ENCODE data around the gene FBXO11.

Gene FBXO11

DNA sequence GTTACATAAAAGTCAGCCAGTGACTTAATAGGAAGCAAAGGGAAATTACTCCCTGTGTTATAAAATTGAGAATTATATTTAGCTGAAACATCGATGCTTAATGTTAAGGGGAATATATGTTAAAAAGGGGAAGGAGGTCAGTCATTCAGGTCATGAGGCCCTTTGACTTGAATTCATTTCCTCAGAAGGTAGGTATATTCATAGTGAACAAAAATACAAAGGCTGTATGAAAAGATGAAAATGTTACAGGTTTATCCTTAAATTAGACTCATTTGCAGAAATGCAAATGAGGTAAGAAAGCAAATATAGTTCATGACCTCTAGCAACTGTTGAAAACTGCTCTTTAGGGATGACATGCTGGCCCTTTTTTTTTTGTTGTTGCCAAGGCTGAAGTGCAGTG lies 102.5 kb downstream of the FBXO11 start:
- Histone ChIP-seq H3K4me1 (ENCODE audit: control insufficient read depth in 1 of 2, insufficient read depth in 2 of 2, low read length in 2 of 2) (no peaks in the 10 kb centered on the region), H3K36me3 (ENCODE audit: control insufficient read depth in 1 of 2, insufficient read depth in 2 of 2, low read length in 2 of 2) (peaks cover 80 to 82% of the 10 kb centered on the region in 2 donors), H3K4me3 (ENCODE audit: low read depth in 1 of 2, low read length in 2 of 2) (no peak overlapping the region), H3K9me3 (ENCODE audit: control insufficient read depth in 1 of 2, low read length in 2 of 2) (peaks cover 0 to 8% of the 10 kb centered on the region in 2 donors), H3K27me3 (ENCODE audit: low read depth, low read length) (no peaks in the 10 kb centered on the region), H3K27ac (ENCODE audit: low read length) (no peak overlapping the region)

DNA sequence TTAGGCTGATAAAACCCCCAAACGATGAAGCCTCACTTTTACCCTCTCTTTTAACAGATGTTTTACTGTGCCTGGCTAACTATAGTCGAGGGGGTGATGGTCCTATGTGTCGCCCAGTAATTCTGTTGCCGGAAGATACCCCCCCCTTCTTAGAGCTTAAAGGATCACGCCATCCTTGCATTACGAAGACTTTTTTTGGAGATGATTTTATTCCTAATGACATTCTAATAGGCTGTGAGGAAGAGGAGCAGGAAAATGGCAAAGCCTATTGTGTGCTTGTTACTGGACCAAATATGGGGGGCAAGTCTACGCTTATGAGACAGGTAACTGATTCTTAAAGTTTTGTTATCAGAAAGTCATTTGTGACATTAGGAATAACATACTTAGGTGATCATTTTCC lies 102.9 kb downstream of the FBXO11 start:
- peaks cover 80 to 82% of the 10 kb centered on the region in 2 donors for H3K36me3 ChIP-seq (ENCODE audit: control insufficient read depth in 1 of 2, insufficient read depth in 2 of 2, low read length in 2 of 2)
- peaks cover 0 to 8% of the 10 kb centered on the region in 2 donors for H3K9me3 ChIP-seq (ENCODE audit: control insufficient read depth in 1 of 2, low read length in 2 of 2)
- no peak overlapping the region for H3K4me3 ChIP-seq (ENCODE audit: low read depth in 1 of 2, low read length in 2 of 2)
- no peaks in the 10 kb centered on the region for H3K4me1 ChIP-seq (ENCODE audit: control insufficient read depth in 1 of 2, insufficient read depth in 2 of 2, low read length in 2 of 2)
- H3K27ac ChIP-seq (ENCODE audit: low read length): no peak overlapping the region
- no peaks in the 10 kb centered on the region for H3K27me3 ChIP-seq (ENCODE audit: low read depth, low read length)

DNA sequence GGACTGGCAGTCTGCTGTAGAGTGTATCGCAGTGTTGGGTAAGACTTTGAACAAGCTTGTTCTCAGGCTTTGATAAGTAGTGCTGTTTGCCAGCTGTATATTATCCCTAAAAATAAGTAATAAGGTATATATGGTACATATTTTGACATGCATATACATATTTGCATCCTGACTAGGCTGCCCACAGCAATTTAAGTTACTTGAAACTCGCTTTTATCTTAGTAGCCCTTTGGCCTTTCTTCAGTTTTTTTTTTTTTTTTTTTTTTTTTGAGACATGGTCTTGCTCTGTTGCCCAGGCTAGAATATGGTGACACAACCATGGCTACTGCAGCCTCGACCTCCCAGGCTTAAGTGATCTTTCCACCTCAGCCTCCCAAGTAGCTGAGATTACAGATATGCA lies 105.2 kb downstream of the FBXO11 start:
- no peaks in the 10 kb centered on the region for H3K27me3 ChIP-seq (ENCODE audit: low read depth, low read length)
- no peak overlapping the region for H3K27ac ChIP-seq (ENCODE audit: low read length)
- no peaks in the 10 kb centered on the region for H3K4me1 ChIP-seq (ENCODE audit: control insufficient read depth in 1 of 2, insufficient read depth in 2 of 2, low read length in 2 of 2)
- no peak overlapping the region for H3K4me3 ChIP-seq (ENCODE audit: low read depth in 1 of 2, low read length in 2 of 2)
- H3K9me3 ChIP-seq (ENCODE audit: control insufficient read depth in 1 of 2, low read length in 2 of 2): peaks cover 0 to 8% of the 10 kb centered on the region in 2 donors
- H3K36me3 ChIP-seq (ENCODE audit: control insufficient read depth in 1 of 2, insufficient read depth in 2 of 2, low read length in 2 of 2): peaks cover 78 to 82% of the 10 kb centered on the region in 2 donors

DNA sequence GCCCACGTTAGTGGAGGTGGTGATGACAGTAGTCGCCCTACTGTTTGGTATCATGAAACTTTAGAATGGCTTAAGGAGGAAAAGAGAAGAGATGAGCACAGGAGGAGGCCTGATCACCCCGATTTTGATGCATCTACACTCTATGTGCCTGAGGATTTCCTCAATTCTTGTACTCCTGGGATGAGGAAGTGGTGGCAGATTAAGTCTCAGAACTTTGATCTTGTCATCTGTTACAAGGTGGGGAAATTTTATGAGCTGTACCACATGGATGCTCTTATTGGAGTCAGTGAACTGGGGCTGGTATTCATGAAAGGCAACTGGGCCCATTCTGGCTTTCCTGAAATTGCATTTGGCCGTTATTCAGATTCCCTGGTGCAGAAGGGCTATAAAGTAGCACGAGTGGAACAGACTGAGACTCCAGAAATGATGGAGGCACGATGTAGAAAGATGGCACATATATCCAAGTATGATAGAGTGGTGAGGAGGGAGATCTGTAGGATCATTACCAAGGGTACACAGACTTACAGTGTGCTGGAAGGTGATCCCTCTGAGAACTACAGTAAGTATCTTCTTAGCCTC lies 107.2 kb downstream of the FBXO11 start:
- Histone ChIP-seq H3K9me3 (ENCODE audit: control insufficient read depth in 1 of 2, low read length in 2 of 2) (peaks cover 0 to 8% of the 10 kb centered on the region in 2 donors), H3K4me3 (ENCODE audit: low read depth in 1 of 2, low read length in 2 of 2) (no peak overlapping the region), H3K4me1 (ENCODE audit: control insufficient read depth in 1 of 2, insufficient read depth in 2 of 2, low read length in 2 of 2) (no peaks in the 10 kb centered on the region), H3K36me3 (ENCODE audit: control insufficient read depth in 1 of 2, insufficient read depth in 2 of 2, low read length in 2 of 2) (peaks cover 65 to 77% of the 10 kb centered on the region in 2 donors), H3K27ac (ENCODE audit: low read length) (no peak overlapping the region), H3K27me3 (ENCODE audit: low read depth, low read length) (no peaks in the 10 kb centered on the region)

DNA sequence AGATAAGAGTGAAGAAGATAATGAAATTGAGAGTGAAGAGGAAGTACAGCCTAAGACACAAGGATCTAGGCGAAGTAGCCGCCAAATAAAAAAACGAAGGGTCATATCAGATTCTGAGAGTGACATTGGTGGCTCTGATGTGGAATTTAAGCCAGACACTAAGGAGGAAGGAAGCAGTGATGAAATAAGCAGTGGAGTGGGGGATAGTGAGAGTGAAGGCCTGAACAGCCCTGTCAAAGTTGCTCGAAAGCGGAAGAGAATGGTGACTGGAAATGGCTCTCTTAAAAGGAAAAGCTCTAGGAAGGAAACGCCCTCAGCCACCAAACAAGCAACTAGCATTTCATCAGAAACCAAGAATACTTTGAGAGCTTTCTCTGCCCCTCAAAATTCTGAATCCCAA lies 107.7 kb downstream of the FBXO11 start:
- Histone ChIP-seq H3K36me3 (ENCODE audit: control insufficient read depth in 1 of 2, insufficient read depth in 2 of 2, low read length in 2 of 2) (peaks cover 61 to 72% of the 10 kb centered on the region in 2 donors), H3K27ac (ENCODE audit: low read length) (no peak overlapping the region), H3K4me1 (ENCODE audit: control insufficient read depth in 1 of 2, insufficient read depth in 2 of 2, low read length in 2 of 2) (no peaks in the 10 kb centered on the region), H3K27me3 (ENCODE audit: low read depth, low read length) (no peaks in the 10 kb centered on the region), H3K4me3 (ENCODE audit: low read depth in 1 of 2, low read length in 2 of 2) (no peak overlapping the region), H3K9me3 (ENCODE audit: control insufficient read depth in 1 of 2, low read length in 2 of 2) (peaks cover 0 to 8% of the 10 kb centered on the region in 2 donors)

DNA sequence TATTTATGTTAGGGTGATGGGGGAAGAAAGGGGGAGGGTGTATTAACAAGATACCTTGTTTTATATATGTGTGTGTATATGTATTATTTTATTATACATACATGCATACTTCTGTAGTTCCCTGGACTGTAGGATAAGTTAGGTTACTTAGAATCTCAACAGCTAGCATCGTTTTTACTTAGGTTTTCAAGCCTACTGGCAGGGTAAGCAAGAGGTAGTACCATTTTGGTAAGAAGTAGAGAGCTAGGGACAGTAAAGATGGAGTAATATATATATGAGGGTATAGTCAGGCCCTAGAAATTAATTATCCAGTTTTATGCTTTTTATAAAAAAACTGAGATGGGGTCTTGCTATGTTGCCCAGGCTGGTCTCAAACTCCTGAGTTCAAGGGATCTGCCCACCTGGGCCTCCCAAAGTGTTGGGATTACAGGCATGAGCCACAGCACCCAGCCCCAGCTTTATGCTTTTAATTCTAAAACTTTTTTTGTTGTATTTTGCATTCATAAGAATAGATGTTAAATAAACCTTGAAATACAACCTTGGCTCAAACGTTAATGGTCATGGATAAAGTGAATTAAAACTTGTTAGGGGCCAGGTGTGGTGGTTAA lies 110.1 kb downstream of the FBXO11 start:
- H3K4me3 ChIP-seq (ENCODE audit: low read depth in 1 of 2, low read length in 2 of 2): no peak overlapping the region

DNA sequence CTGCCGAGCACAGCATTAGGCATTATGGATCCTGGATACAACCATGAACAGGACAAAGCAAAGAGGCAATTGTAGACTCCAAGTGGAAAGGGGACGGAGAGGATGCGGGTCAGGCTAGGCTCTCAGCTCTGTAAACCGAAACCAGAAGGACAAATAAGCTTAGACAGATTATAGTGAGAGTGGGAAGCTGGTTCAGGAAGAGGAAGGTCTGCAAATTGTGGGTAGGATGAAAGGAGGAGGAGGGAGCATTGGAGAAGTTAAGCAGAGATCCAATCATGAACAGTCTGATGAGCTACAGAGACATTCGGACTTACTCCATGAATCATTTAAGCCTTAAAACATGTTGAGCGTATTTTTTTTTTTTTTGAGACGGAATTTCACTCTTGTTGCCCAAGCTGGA lies 120.3 kb downstream of the FBXO11 start:
- Histone ChIP-seq H3K27me3 (ENCODE audit: low read depth, low read length) (no peaks in the 10 kb centered on the region), H3K36me3 (ENCODE audit: control insufficient read depth in 1 of 2, insufficient read depth in 2 of 2, low read length in 2 of 2) (peaks cover 0 to 3% of the 10 kb centered on the region in 2 donors), H3K4me3 (ENCODE audit: low read depth in 1 of 2, low read length in 2 of 2) (peak overlapping the region in 1 of 2 donors; percentile 33), H3K27ac (ENCODE audit: low read length) (no peak overlapping the region), H3K9me3 (ENCODE audit: control insufficient read depth in 1 of 2, low read length in 2 of 2) (no peaks in the 10 kb centered on the region), H3K4me1 (ENCODE audit: control insufficient read depth in 1 of 2, insufficient read depth in 2 of 2, low read length in 2 of 2) (peaks cover 0 to 12% of the 10 kb centered on the region in 2 donors)

More for the DNA sequence above, 110.1 kb downstream of the FBXO11 start:
- Histone ChIP-seq H3K4me1 (ENCODE audit: control insufficient read depth in 1 of 2, insufficient read depth in 2 of 2, low read length in 2 of 2) (no peaks in the 10 kb centered on the region), H3K27ac (ENCODE audit: low read length) (no peak overlapping the region), H3K9me3 (ENCODE audit: control insufficient read depth in 1 of 2, low read length in 2 of 2) (no peaks in the 10 kb centered on the region), H3K36me3 (ENCODE audit: control insufficient read depth in 1 of 2, insufficient read depth in 2 of 2, low read length in 2 of 2) (peaks cover 50 to 66% of the 10 kb centered on the region in 2 donors), H3K27me3 (ENCODE audit: low read depth, low read length) (no peaks in the 10 kb centered on the region)

DNA sequence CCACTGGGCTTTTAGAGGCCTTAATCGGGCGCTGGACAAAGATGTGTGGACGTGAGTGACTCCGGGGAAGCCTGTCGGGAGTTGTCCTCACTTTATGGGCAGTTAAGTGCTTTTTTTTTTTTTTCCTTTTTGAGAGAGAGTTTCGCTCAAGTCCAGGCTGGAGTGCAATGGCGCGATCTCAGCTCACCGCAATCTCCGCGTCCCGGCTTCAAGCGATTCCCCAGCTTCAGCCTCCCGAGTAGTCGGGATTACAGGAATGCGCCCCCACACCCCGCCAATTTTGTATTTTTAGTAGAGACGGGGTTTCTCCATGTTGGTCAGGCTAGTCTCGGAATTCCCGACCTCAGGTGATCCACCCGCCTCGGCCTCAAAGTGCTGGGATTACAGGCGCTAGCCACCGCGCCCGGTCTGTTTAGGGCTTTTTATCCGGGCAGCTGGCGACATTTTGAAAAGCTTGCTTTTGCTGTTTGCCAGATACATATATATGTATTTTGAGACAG lies 121.9 kb downstream of the FBXO11 start:
- Histone ChIP-seq H3K27ac (ENCODE audit: low read length) (no peak overlapping the region), H3K4me3 (ENCODE audit: low read depth in 1 of 2, low read length in 2 of 2) (peak overlapping the region; percentile 56 to 95), H3K36me3 (ENCODE audit: control insufficient read depth in 1 of 2, insufficient read depth in 2 of 2, low read length in 2 of 2) (no peaks in the 10 kb centered on the region), H3K27me3 (ENCODE audit: low read depth, low read length) (no peaks in the 10 kb centered on the region), H3K9me3 (ENCODE audit: control insufficient read depth in 1 of 2, low read length in 2 of 2) (no peaks in the 10 kb centered on the region), H3K4me1 (ENCODE audit: control insufficient read depth in 1 of 2, insufficient read depth in 2 of 2, low read length in 2 of 2) (peaks cover 0 to 12% of the 10 kb centered on the region in 2 donors)

DNA sequence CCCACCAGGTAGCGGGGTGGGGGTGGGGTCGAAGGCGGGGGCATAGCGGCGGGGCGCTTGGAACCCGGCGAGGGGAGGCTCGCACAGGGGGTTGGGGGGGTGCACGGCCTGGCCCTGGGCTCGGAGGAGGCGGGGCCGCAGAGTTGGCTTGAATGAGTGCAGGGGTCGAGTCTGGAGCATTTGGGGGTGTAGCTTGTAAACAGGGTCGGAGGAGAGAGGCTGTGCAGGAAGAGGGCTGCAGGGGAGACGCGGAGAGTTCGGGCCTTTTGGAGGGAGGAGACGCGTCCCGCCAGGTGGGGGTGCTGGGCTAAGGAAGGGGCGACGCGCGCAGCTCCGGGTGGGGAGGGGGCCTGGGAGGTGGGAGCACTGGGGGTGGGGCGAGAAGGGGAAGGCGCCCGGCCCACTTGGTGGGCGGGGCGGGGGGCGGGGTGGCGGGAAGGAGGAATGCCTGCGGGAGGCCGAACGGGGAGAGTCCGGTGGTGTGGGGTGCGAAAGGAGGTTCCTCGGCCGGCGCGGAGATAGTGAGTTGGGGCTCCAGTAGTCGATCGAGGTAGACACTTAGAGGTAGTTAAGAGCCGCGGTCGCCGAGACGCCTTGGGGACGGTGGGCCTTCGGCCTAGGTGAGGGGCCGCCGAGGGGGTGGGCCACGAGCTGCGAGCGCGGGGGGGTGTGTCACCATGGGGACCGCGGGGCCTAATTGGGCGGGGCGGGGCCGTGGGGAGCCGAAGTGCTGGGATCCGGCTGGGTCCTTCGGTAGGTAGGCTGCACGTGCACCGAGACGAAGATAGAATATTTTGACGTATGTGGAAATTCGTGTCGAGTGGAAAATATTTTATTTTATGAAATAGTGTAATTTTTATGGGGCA lies 122.6 kb downstream of the FBXO11 start:
- peak overlapping the region; percentile 45 for H3K27ac ChIP-seq (ENCODE audit: low read length)
- no peaks in the 10 kb centered on the region for H3K27me3 ChIP-seq (ENCODE audit: low read depth, low read length)
- H3K4me3 ChIP-seq (ENCODE audit: low read depth in 1 of 2, low read length in 2 of 2): peak overlapping the region; percentile 75 to 95
- H3K4me1 ChIP-seq (ENCODE audit: control insufficient read depth in 1 of 2, insufficient read depth in 2 of 2, low read length in 2 of 2): peaks cover 0 to 12% of the 10 kb centered on the region in 2 donors
- H3K9me3 ChIP-seq (ENCODE audit: control insufficient read depth in 1 of 2, low read length in 2 of 2): no peaks in the 10 kb centered on the region
- no peaks in the 10 kb centered on the region for H3K36me3 ChIP-seq (ENCODE audit: control insufficient read depth in 1 of 2, insufficient read depth in 2 of 2, low read length in 2 of 2)

DNA sequence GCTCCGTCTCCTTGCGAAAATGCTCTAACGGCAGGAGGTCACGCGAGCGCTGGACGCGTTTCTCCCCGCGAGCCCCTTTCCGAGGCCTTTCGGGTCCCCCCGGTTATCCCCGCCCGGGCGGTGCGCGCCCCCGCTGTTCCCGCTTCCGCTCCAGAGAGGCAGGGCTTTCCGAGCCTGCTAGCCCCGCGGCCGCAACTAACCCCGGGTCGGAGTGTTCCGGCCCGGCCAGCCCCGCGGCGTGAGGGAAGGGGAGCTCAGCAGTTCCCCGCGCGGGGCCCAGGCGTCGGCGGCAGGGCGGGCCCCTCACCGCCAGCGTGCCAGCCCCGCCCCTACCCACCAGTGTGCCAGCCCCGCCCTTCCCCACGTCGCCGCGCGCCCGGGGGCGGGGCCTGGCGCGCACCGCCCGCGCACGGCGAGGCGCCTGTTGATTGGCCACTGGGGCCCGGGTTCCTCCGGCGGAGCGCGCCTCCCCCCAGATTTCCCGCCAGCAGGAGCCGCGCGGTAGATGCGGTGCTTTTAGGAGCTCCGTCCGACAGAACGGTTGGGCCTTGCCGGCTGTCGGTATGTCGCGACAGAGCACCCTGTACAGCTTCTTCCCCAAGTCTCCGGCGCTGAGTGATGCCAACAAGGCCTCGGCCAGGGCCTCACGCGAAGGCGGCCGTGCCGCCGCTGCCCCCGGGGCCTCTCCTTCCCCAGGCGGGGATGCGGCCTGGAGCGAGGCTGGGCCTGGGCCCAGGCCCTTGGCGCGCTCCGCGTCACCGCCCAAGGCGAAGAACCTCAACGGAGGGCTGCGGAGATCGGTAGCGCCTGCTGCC lies 123.4 kb downstream of the FBXO11 start, which contains the start of gene MSH6:
Gene MSH6 (plus strand): TSS at position 475 of the 815 bp plus-strand sequence. CDS start 89 bp downstream, at position 564.
- Histone ChIP-seq H3K9me3 (ENCODE audit: control insufficient read depth in 1 of 2, low read length in 2 of 2) (no peaks in the 10 kb centered on the region), H3K27me3 (ENCODE audit: low read depth, low read length) (no peaks in the 10 kb centered on the region), H3K4me3 (ENCODE audit: low read depth in 1 of 2, low read length in 2 of 2) (peak within 1 kb of the TSS; percentile 79 to 95), H3K36me3 (ENCODE audit: control insufficient read depth in 1 of 2, insufficient read depth in 2 of 2, low read length in 2 of 2) (no peaks in the 10 kb centered on the region), H3K27ac (ENCODE audit: low read length) (peak within 1 kb of the TSS; percentile 75), H3K4me1 (ENCODE audit: control insufficient read depth in 1 of 2, insufficient read depth in 2 of 2, low read length in 2 of 2) (peaks cover 0 to 12% of the 10 kb centered on the region in 2 donors)

Measured in muscle layer of duodenum (tissue), 2 donors.